Measurements from ENCODE around the gene RNF214.

DNA sequence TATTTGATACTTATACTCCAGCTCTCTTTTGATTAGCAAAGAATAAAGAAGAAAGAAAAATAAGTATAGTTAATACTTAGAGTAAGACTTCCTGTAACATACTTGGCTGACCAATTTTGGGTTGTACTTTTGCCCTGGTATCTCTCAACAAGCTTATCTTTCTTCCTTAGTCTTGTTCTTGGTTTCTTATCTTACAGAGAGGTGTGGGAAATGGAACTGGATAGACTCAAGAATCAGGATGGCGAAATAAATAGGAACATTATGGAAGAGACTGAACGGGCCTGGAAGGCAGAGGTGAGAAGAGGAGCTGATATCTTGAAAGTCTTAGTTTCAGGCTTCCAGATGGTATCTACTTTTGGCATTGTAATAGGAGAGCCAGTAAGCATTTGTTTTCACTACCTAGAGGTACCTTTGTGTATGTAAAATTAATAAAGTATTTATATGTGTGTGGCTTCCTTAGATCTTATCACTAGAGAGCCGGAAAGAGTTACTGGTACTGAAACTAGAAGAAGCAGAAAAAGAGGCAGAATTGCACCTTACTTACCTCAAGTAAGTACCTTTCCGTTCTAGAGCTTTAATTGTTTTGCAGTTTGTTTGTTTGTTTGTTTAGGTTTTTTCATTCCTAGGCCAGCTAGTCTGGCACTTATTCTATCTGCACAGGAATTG lies 47.4 kb downstream of the RNF214 start:
- no peak for TF ChIP-seq POLR2A (IDR thresholded peaks at IDR 0.05)
- TF ChIP-seq, protein P1, sequence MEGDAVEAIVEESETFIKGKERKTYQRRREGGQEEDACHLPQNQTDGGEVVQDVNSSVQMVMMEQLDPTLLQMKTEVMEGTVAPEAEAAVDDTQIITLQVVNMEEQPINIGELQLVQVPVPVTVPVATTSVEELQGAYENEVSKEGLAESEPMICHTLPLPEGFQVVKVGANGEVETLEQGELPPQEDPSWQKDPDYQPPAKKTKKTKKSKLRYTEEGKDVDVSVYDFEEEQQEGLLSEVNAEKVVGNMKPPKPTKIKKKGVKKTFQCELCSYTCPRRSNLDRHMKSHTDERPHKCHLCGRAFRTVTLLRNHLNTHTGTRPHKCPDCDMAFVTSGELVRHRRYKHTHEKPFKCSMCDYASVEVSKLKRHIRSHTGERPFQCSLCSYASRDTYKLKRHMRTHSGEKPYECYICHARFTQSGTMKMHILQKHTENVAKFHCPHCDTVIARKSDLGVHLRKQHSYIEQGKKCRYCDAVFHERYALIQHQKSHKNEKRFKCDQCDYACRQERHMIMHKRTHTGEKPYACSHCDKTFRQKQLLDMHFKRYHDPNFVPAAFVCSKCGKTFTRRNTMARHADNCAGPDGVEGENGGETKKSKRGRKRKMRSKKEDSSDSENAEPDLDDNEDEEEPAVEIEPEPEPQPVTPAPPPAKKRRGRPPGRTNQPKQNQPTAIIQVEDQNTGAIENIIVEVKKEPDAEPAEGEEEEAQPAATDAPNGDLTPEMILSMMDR (IDR thresholded peaks at IDR 0.05): no peak

All from esophagus squamous epithelium (tissue), 4 donors.